Neural cell (in vitro differentiated cells): ENCODE measurements around the gene FANCC. TPM values are rescaled to one million over a fixed set of nuclear protein-coding genes. Genes with fewer than 3 reads are reported as not detected.

Experiments
- H2AFZ ChIP-seq: fragments of 200-600, 300-800 bp; sonication (generic), shearing (Covaris generic); 2 replicates; pipeline ENCODE4 v1.6.0; 2014; ENCODE audit warnings: low read depth, mild to moderate bottlenecking, antibody characterized with exemption, low read length, moderate library complexity
- H3F3A ChIP-seq: fragments of 200-600 bp; shearing (Covaris generic); 2 replicates; pipeline ENCODE4 v1.6.1; 2016; ENCODE audit warnings: mild to moderate bottlenecking, moderate library complexity, mixed read lengths, antibody characterized with exemption, low read length; ENCODE audit not compliant: insufficient read depth, poor library complexity, severe bottlenecking
- H3K27ac ChIP-seq: fragments of 200-600, 300-800 bp; sonication (generic), shearing (Covaris generic); 2 replicates; pipeline ENCODE4 v1.5.1; 2014; ENCODE audit warnings: mild to moderate bottlenecking, low read length, moderate library complexity
- H3K27me3 ChIP-seq: fragments of 300-800, 200-600 bp; sonication (generic), shearing (Covaris generic); 2 replicates; pipeline ENCODE4 v1.6.0; 2014; ENCODE audit warnings: mild to moderate bottlenecking, low read depth, low read length, moderate library complexity; ENCODE audit not compliant: insufficient read depth
- H3K36me3 ChIP-seq: fragments of 300-800, 200-600 bp; sonication (generic), shearing (Covaris generic); 2 replicates; pipeline ENCODE4 v1.5.1; 2014; ENCODE audit warnings: mild to moderate bottlenecking, antibody characterized with exemption, low read length, moderate library complexity; ENCODE audit not compliant: insufficient read depth
- H3K4me2 ChIP-seq: fragments of 300-800, 200-600 bp; sonication (generic), shearing (Covaris generic); 2 replicates; pipeline ENCODE4 v1.6.0; 2014; ENCODE audit warnings: mild to moderate bottlenecking, low read length
- H3K4me3 ChIP-seq: fragments of 300-800, 200-600 bp; sonication (generic), shearing (Covaris generic); 2 replicates; pipeline ENCODE4 v1.5.1; 2014; ENCODE audit warnings: mild to moderate bottlenecking, low read length, moderate library complexity
- H3K79me2 ChIP-seq: fragments of 200-600 bp; shearing (Covaris generic); replicated peaks from 2 replicates; pipeline ENCODE4 v1.6.0; 2014; ENCODE audit warnings: mild to moderate bottlenecking, low read length, moderate library complexity; ENCODE audit not compliant: insufficient read depth
- H3K9ac ChIP-seq: fragments of 300-800, 200-600 bp; sonication (generic), shearing (Covaris generic); 2 replicates; pipeline ENCODE4 v1.6.1; 2016; ENCODE audit warnings: mild to moderate bottlenecking, low read length, mixed read lengths
- H3K9me2 ChIP-seq: fragments of 200-600 bp; shearing (Covaris generic); 2 replicates; pipeline ENCODE4 v1.6.1; 2016; ENCODE audit warnings: mild to moderate bottlenecking, low read length, mixed read lengths; ENCODE audit not compliant: insufficient read depth
- H3K9me3 ChIP-seq: fragments of 200-600, 300-800 bp; sonication (generic), shearing (Covaris generic); 2 replicates; pipeline ENCODE4 v1.6.1; 2016; ENCODE audit warnings: mild to moderate bottlenecking, mixed run types, low read length, moderate library complexity, mixed read lengths
- H4K20me1 ChIP-seq: fragments of 200-600 bp; shearing (Covaris generic); 2 replicates; pipeline ENCODE4 v1.6.1; 2016; ENCODE audit warnings: mild to moderate bottlenecking, mixed run types; ENCODE audit not compliant: insufficient read depth
- EP300 ChIP-seq: fragments of 450-650 bp; conservative IDR thresholded peaks from 2 replicates; pipeline ENCODE4 v1.6.1; 2014; ENCODE audit warnings: antibody characterized with exemption, mild to moderate bottlenecking, moderate library complexity; ENCODE audit not compliant: poor library complexity, severe bottlenecking
- EZH2 ChIP-seq: fragments of 200-600, 300-800 bp; shearing (Covaris generic), sonication (generic); IDR thresholded peaks from 2 replicates; pipeline ENCODE4 v1.6.1; 2014; ENCODE audit warnings: antibody characterized with exemption, low read length, borderline replicate concordance, mild to moderate bottlenecking; ENCODE audit not compliant: insufficient read depth, poor library complexity, severe bottlenecking
- MXI1 ChIP-seq: fragments of 450-650 bp; conservative IDR thresholded peaks from 2 replicates; pipeline ENCODE4 v1.6.1; 2014; ENCODE audit warnings: antibody characterized with exemption, mild to moderate bottlenecking; ENCODE audit not compliant: poor library complexity, severe bottlenecking
- POLR2AphosphoS5 ChIP-seq: IDR thresholded peaks from 2 replicates; pipeline ENCODE4 v1.6.1; 2012
- RAD21 ChIP-seq: fragments of 450-650 bp; conservative IDR thresholded peaks from 2 replicates; pipeline ENCODE4 v1.6.1; 2014; ENCODE audit warnings: antibody characterized with exemption, mild to moderate bottlenecking, moderate library complexity
- REST ChIP-seq: IDR thresholded peaks from 2 replicates; pipeline ENCODE4 v1.6.1; 2012; ENCODE audit warnings: borderline replicate concordance
- SMC3 ChIP-seq: fragments of 450-650 bp; conservative IDR thresholded peaks from 2 replicates; pipeline ENCODE4 v1.6.1; 2014; ENCODE audit warnings: antibody characterized with exemption, mild to moderate bottlenecking, moderate library complexity; ENCODE audit not compliant: poor library complexity
- TAF1 ChIP-seq: IDR thresholded peaks from 2 replicates; pipeline ENCODE4 v1.6.1; 2012; ENCODE audit warnings: low read depth
- polyA plus RNA-seq: library from polyadenylated mRNA; depleted of rRNA; stranded (reverse); fragments of >200 nt; gene quantifications from 2 replicates; pipeline ENCODE4 v1.2.3, GENCODE V29; 2014
- TF ChIP-seq, protein P1 (sequence below): fragments of 450-650 bp; IDR thresholded peaks from 2 replicates; pipeline ENCODE4 v1.5.1; 2014; ENCODE audit warnings: antibody characterized with exemption, mild to moderate bottlenecking, moderate library complexity; ENCODE audit not compliant: poor library complexity, severe bottlenecking

Gene FANCC
- polyA plus RNA-seq, 1 donor from 2014 or later, result 9.7 TPM

GRCh38 chr9:95165004-95165403 lies 152.5 kb downstream of the FANCC start:
- H3K9me3 ChIP-seq, result no peaks in the 10 kb centered on the region
- H3K4me3 ChIP-seq, result no peak overlapping the region
- H3K27ac ChIP-seq, result no peak overlapping the region
- no peaks in the 10 kb centered on the region for H4K20me1 ChIP-seq
- H3K27me3 ChIP-seq, result no peaks in the 10 kb centered on the region
- no peak overlapping the region for H3K4me2 ChIP-seq
- no peak for TF ChIP-seq MXI1
- no peak for TF ChIP-seq REST
- TF ChIP-seq POLR2AphosphoS5, result no peak
- TF ChIP-seq EP300, result no peak
- no peak for TF ChIP-seq RAD21
- TF ChIP-seq EZH2, result no peak
- TF ChIP-seq, protein P1, sequence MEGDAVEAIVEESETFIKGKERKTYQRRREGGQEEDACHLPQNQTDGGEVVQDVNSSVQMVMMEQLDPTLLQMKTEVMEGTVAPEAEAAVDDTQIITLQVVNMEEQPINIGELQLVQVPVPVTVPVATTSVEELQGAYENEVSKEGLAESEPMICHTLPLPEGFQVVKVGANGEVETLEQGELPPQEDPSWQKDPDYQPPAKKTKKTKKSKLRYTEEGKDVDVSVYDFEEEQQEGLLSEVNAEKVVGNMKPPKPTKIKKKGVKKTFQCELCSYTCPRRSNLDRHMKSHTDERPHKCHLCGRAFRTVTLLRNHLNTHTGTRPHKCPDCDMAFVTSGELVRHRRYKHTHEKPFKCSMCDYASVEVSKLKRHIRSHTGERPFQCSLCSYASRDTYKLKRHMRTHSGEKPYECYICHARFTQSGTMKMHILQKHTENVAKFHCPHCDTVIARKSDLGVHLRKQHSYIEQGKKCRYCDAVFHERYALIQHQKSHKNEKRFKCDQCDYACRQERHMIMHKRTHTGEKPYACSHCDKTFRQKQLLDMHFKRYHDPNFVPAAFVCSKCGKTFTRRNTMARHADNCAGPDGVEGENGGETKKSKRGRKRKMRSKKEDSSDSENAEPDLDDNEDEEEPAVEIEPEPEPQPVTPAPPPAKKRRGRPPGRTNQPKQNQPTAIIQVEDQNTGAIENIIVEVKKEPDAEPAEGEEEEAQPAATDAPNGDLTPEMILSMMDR, result no peak
- no peak for TF ChIP-seq TAF1
- TF ChIP-seq SMC3, result no peak
- no peaks in the 10 kb centered on the region for H3F3A ChIP-seq
- no peak overlapping the region for H2AFZ ChIP-seq
- H3K36me3 ChIP-seq, result no peaks in the 10 kb centered on the region
- H3K79me2 ChIP-seq, result no peaks in the 10 kb centered on the region
- H3K9ac ChIP-seq, result no peak overlapping the region
- no peaks in the 10 kb centered on the region for H3K9me2 ChIP-seq

GRCh38 chr9:95157481-95158151 lies 159.9 kb downstream of the FANCC start:
- H2AFZ ChIP-seq, result no peak overlapping the region
- TF ChIP-seq EP300, result no peak
- no peak for TF ChIP-seq SMC3
- TF ChIP-seq EZH2, result no peak
- no peak for TF ChIP-seq MXI1
- no peak for TF ChIP-seq TAF1
- no peak for TF ChIP-seq RAD21
- TF ChIP-seq REST, result no peak
- TF ChIP-seq, protein P1, result no peak
- TF ChIP-seq POLR2AphosphoS5, result no peak
- H3F3A ChIP-seq, result no peaks in the 10 kb centered on the region
- H3K36me3 ChIP-seq, result no peaks in the 10 kb centered on the region
- H3K27me3 ChIP-seq, result no peaks in the 10 kb centered on the region
- no peaks in the 10 kb centered on the region for H3K9me3 ChIP-seq
- H3K4me3 ChIP-seq, result no peak overlapping the region
- no peak overlapping the region for H3K9ac ChIP-seq
- H3K4me2 ChIP-seq, result no peak overlapping the region
- no peaks in the 10 kb centered on the region for H4K20me1 ChIP-seq
- no peaks in the 10 kb centered on the region for H3K79me2 ChIP-seq
- H3K9me2 ChIP-seq, result no peaks in the 10 kb centered on the region
- H3K27ac ChIP-seq, result no peak overlapping the region
